Spinal cord (tissue), 10 donors: ENCODE data around the gene ANKRD45. TPM values are rescaled to one million over a fixed set of nuclear protein-coding genes. Genes with fewer than 3 reads are reported as not detected.

ENCODE experiments used
- DNase-seq, 6 donors: peaks; one replicate each; pipeline versions ENCODE4 v3.0.0 to v3.0.0-alpha.2; 2013 to 2015; ENCODE audit warnings: low spot score in 6 of 6, low read depth in 4 of 6
- H3K27ac ChIP-seq: one replicate; pipeline ENCODE4 v1.5.1; 2013; ENCODE audit warnings: low read depth, low read length, control low read depth
- H3K27me3 ChIP-seq: one replicate; pipeline ENCODE4 v1.6.1; 2013; ENCODE audit warnings: low read length; ENCODE audit not compliant: control insufficient read depth, insufficient read depth
- H3K36me3 ChIP-seq: one replicate; pipeline ENCODE4 v1.6.1; 2013; ENCODE audit warnings: low read length; ENCODE audit not compliant: control insufficient read depth, insufficient read depth
- H3K4me1 ChIP-seq: one replicate; pipeline ENCODE4 v1.6.1; 2013; ENCODE audit warnings: low read length; ENCODE audit not compliant: control insufficient read depth, insufficient read depth
- H3K4me3 ChIP-seq: one replicate; pipeline ENCODE4 v1.5.1; 2013; ENCODE audit warnings: low read depth, low read length, control low read depth
- H3K9me3 ChIP-seq: one replicate; pipeline ENCODE4 v1.6.1; 2013; ENCODE audit warnings: low read length; ENCODE audit not compliant: control insufficient read depth, insufficient read depth
- WGBS: methylation state at CpG from one replicate; pipeline ENCODE4 v1.1.5; 2013; ENCODE audit warnings: missing lambda C conversion rate; ENCODE audit not compliant: insufficient coverage; 5-methylcytosine and 5-hydroxymethylcytosine counted together
- polyA plus RNA-seq, 2 donors: library from polyadenylated mRNA; unstranded; fragments of 120-200 nt; gene quantifications; one replicate each; pipeline ENCODE4 v1.2.1, GENCODE V29; 2013; ENCODE audit not compliant: insufficient read length in 2 of 2
- total RNA-seq, 2 donors: library from RNA; depleted of rRNA in 1 of 2; stranded (reverse); fragments of 120-200 nt in 1 of 2; fragments of >200 nt in 1 of 2; gene quantifications; one replicate each; pipeline versions ENCODE4 v1.2.3 to v1.2.4, GENCODE V29; 2013 to 2014
- donor health status: healthy.

The ANKRD45 gene
- total and polyA plus RNA-seq, 4 donors = 8.8 to 15.4 (median 9.7) TPM

GRCh38 chr1:173561263-173561662, 108.4 kb downstream of the ANKRD45 start:
- no peaks in the 10 kb centered on the region for H3K27me3 ChIP-seq
- no peaks in the 10 kb centered on the region for H3K36me3 ChIP-seq
- WGBS = 86% methylated on average over 1 of the region's 1 CpG
- no peaks in the 10 kb centered on the region for H3K4me1 ChIP-seq
- H3K27ac ChIP-seq = no peak overlapping the region
- no peak for DNase-seq
- H3K9me3 ChIP-seq = no peaks in the 10 kb centered on the region
- no peak overlapping the region for H3K4me3 ChIP-seq

- no peak for DNase-seq
Observed at GRCh38 chr1:173560285-173560880, 109.3 kb downstream of the ANKRD45 start.

More at GRCh38 chr1:173560285-173560880, 109.3 kb downstream of the ANKRD45 start:
- H3K4me3 ChIP-seq = no peak overlapping the region
- H3K27me3 ChIP-seq = no peaks in the 10 kb centered on the region
- no peaks in the 10 kb centered on the region for H3K4me1 ChIP-seq
- H3K36me3 ChIP-seq = no peaks in the 10 kb centered on the region
- WGBS = no CpG with 5 or more reads among the region's 3 CpGs
- H3K9me3 ChIP-seq = no peaks in the 10 kb centered on the region
- no peak overlapping the region for H3K27ac ChIP-seq

Other genes with a start within 250 kb of the ANKRD45 start
- 100 to 1,000 TPM in 1 of 2 donors, 10 to 100 TPM in 1; 99.9 to 150 TPM for gene PRDX6, start 192.5 kb downstream of the ANKRD45 start, total RNA-seq
- 100 to 1,000 TPM; 135 to 143 TPM for gene PRDX6, start 192.5 kb downstream of the ANKRD45 start, polyA plus RNA-seq
- gene SLC9C2, start 66.8 kb downstream of the ANKRD45 start, total RNA-seq = 1 to 10 TPM in 1 of 2 donors, under 1 TPM in 1; 0.79 to 1.3 TPM
- gene SLC9C2, start 66.8 kb downstream of the ANKRD45 start, polyA plus RNA-seq = 1 to 10 TPM; 1.3 to 1.9 TPM
- gene TEX50, start 34.5 kb downstream of the ANKRD45 start, total RNA-seq = not detected
- not detected for gene TEX50, start 34.5 kb downstream of the ANKRD45 start, polyA plus RNA-seq
- gene KLHL20, start 45.1 kb upstream of the ANKRD45 start, total RNA-seq = 10 to 100 TPM; 27.5 to 35.0 TPM
- gene KLHL20, start 45.1 kb upstream of the ANKRD45 start, polyA plus RNA-seq = 10 to 100 TPM; 22.3 to 28.0 TPM
- gene DARS2, start 154.8 kb upstream of the ANKRD45 start, total RNA-seq = 10 to 100 TPM; 17.1 to 18.5 TPM
- gene DARS2, start 154.8 kb upstream of the ANKRD45 start, polyA plus RNA-seq = 10 to 100 TPM; 15.9 to 18.3 TPM
- 10 to 100 TPM; 13.9 to 19.6 TPM for gene CENPL, start 155.0 kb upstream of the ANKRD45 start, total RNA-seq
- gene CENPL, start 155.0 kb upstream of the ANKRD45 start, polyA plus RNA-seq = 1 to 10 TPM; 7.1 to 8.5 TPM
- gene GAS5, start 198.1 kb upstream of the ANKRD45 start, total RNA-seq = 100 to 1,000 TPM; 230 to 417 TPM
- 100 to 1,000 TPM; 295 to 304 TPM for gene GAS5, start 198.1 kb upstream of the ANKRD45 start, polyA plus RNA-seq
- 10 to 100 TPM; 26.3 to 27.9 TPM for gene ZBTB37, start 198.5 kb upstream of the ANKRD45 start, total RNA-seq
- gene ZBTB37, start 198.5 kb upstream of the ANKRD45 start, polyA plus RNA-seq = 1 to 10 TPM; 8.5 to 8.7 TPM
- gene SERPINC1, start 247.5 kb upstream of the ANKRD45 start, total RNA-seq = under 1 TPM; 0.55 to 0.99 TPM
- under 1 TPM in 1 of 2 donors, not detected in 1; 0.18 TPM for gene SERPINC1, start 247.5 kb upstream of the ANKRD45 start, polyA plus RNA-seq